ENCODE results near the gene RASA3. TPM values are rescaled to one million over a fixed set of nuclear protein-coding genes. Genes with fewer than 3 reads are reported as not detected.
"Not testable (repeated sequence)": the region's sequence is repeated elsewhere in the genome, so short reads cannot be mapped to it uniquely, and the experiment has no call there.

RASA3 gene
- total RNA-seq, 2 experiments from 2014 or later: 3.6 to 17.9 TPM

DNA sequence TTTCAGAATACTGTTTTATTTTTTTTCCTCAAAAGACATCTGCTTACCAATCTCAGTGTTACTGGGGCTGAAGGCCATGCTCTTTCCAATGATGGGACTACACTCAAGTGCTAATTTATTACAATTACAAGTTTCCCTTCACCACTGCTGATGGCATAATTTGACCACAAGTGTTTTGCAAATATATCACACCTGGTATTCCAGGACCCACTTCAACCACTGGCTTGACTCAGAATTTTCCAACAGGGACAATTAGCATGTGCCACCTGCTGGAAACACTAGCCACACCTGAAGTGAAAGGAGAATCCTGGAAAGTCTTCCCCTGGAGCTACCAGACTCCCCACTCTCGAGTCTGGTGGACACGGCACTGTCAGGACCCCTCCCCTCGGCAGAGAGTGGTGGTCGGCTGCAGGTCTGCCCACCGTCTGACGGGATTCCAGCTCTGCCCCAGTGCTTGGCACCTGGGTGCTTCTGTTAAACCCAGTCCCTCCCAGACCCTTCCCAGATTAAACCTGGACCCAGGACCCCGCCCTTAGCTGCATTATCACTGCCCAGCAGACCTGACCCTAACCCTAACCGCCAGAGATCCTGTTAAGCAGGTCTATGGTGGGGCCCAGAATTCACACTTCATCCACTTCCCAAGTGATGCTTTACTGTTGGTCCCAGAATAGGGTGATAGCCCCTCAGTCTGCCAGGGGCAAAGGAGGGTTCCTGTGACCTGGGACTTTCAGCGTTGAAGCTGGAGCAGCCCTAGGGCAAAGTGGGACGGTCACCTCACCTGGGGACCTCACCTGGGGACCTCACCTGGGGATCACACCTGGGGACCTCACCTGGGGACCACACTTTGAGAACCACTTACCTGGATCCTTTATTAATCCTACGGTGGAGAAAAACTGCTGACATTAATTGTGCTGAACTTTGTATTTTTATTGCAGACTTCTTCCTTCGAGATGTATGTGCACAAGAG, 17.6 kb upstream of the RASA3 start:
- Histone ChIP-seq H4K20me1 (ENCODE audit: insufficient read depth, low read length) (no peaks in the 10 kb centered on the region), H3K9me3 (ENCODE audit: low read length) (no peaks in the 10 kb centered on the region), H3K4me2 (ENCODE audit: low read length) (no peak overlapping the region), H3K27ac (ENCODE audit: low read depth, low read length, poor library complexity, severe bottlenecking) (no peak overlapping the region), H3K4me3 (ENCODE audit: low read depth, low read length, poor library complexity, severe bottlenecking) (no peak overlapping the region), H3K9me2 (ENCODE audit: insufficient read depth, low read length) (no peaks in the 10 kb centered on the region), H3K36me3 (ENCODE audit: insufficient read depth, low read length) (no peaks in the 10 kb centered on the region), H3K4me1 (ENCODE audit: insufficient read depth, low read length, poor library complexity, severe bottlenecking) (peaks cover 10% of the 10 kb centered on the region), H2AFZ (ENCODE audit: low read length) (no peak overlapping the region), H3K79me2 (ENCODE audit: insufficient read depth, low read depth, low read length) (no peaks in the 10 kb centered on the region)
- BruUV-seq (replicated peaks): no TSS peak
- ChIA-PET POLR2A (no interaction called here), CTCF (ENCODE audit: unreplicated experiment) (no interaction called here)
- TF ChIP-seq, protein P1, sequence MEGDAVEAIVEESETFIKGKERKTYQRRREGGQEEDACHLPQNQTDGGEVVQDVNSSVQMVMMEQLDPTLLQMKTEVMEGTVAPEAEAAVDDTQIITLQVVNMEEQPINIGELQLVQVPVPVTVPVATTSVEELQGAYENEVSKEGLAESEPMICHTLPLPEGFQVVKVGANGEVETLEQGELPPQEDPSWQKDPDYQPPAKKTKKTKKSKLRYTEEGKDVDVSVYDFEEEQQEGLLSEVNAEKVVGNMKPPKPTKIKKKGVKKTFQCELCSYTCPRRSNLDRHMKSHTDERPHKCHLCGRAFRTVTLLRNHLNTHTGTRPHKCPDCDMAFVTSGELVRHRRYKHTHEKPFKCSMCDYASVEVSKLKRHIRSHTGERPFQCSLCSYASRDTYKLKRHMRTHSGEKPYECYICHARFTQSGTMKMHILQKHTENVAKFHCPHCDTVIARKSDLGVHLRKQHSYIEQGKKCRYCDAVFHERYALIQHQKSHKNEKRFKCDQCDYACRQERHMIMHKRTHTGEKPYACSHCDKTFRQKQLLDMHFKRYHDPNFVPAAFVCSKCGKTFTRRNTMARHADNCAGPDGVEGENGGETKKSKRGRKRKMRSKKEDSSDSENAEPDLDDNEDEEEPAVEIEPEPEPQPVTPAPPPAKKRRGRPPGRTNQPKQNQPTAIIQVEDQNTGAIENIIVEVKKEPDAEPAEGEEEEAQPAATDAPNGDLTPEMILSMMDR (conservative IDR thresholded peaks at IDR 0.05; ENCODE audit: low read length): no peak
- no peak for TF ChIP-seq EZH2phosphoT487 (IDR thresholded peaks at IDR 0.05; ENCODE audit: borderline replicate concordance, low read depth, low read length)
- intact Hi-C loops (cut with micrococcal nuclease; ENCODE audit: unreplicated experiment): no loop called here
- DNase-seq (ENCODE audit: low spot score): no peak

DNA sequence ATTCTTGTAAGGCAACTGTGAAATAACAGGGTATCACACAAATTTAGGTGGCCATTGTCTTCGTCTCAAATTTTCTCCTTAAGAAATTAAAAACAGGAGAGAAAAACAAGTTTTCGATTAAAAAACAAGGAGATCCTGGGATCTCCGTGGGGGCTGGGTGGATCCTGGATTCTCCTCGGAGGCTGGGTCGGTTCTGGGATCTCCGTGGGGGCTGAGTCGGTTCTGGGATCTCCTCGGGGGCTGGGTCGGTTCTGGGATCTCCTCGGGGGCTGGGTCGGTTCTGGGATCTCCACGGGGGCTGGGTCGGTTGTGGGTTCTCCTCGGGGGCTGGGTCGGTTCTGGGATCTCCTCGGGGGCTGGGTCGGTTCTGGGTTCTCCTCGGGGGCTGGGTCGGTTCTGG, 16.5 kb upstream of the RASA3 start:
- H3K9me2 ChIP-seq (ENCODE audit: insufficient read depth, low read length); H3K4me2 ChIP-seq (ENCODE audit: low read length); H2AFZ ChIP-seq (ENCODE audit: low read length); intact Hi-C loops (cut with micrococcal nuclease; ENCODE audit: unreplicated experiment); POLR2A ChIA-PET; H3K79me2 ChIP-seq (ENCODE audit: insufficient read depth, low read depth, low read length); DNase-seq (ENCODE audit: low spot score); CTCF ChIA-PET (ENCODE audit: unreplicated experiment); H3K4me3 ChIP-seq (ENCODE audit: low read depth, low read length, poor library complexity, severe bottlenecking); BruUV-seq (replicated peaks); H3K36me3 ChIP-seq (ENCODE audit: insufficient read depth, low read length); H4K20me1 ChIP-seq (ENCODE audit: insufficient read depth, low read length); H3K27ac ChIP-seq (ENCODE audit: low read depth, low read length, poor library complexity, severe bottlenecking); H3K9me3 ChIP-seq (ENCODE audit: low read length): not testable (repeated sequence)
- peaks cover 17% of the 10 kb centered on the region for H3K4me1 ChIP-seq (ENCODE audit: insufficient read depth, low read length, poor library complexity, severe bottlenecking)

DNA sequence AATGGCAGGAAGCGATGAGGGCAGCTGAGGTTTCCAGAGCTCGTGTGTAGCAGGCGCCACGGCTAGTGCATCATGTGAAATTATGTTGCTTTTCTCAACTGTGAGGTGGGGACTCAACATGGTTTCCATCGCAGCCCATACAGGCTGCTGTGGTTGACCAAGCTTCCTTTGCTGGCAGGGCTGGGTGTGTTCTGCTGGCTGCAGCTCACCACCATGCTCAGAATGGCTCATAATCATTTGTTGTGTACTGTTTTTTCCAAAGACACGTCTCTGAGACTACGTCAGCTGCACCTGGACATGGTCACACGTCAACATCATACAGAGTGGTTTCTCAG, 16.1 kb upstream of the RASA3 start:
- TF ChIP-seq EZH2phosphoT487 (IDR thresholded peaks at IDR 0.05; ENCODE audit: borderline replicate concordance, low read depth, low read length): no peak
- TF ChIP-seq, protein P1 (conservative IDR thresholded peaks at IDR 0.05; ENCODE audit: low read length): no peak
- Histone ChIP-seq H3K27ac (ENCODE audit: low read depth, low read length, poor library complexity, severe bottlenecking) (no peak overlapping the region), H3K9me3 (ENCODE audit: low read length) (no peaks in the 10 kb centered on the region), H3K4me2 (ENCODE audit: low read length) (no peak overlapping the region), H2AFZ (ENCODE audit: low read length) (no peak overlapping the region), H3K79me2 (ENCODE audit: insufficient read depth, low read depth, low read length) (no peaks in the 10 kb centered on the region), H4K20me1 (ENCODE audit: insufficient read depth, low read length) (no peaks in the 10 kb centered on the region), H3K4me3 (ENCODE audit: low read depth, low read length, poor library complexity, severe bottlenecking) (no peak overlapping the region), H3K4me1 (ENCODE audit: insufficient read depth, low read length, poor library complexity, severe bottlenecking) (peaks cover 21% of the 10 kb centered on the region), H3K9me2 (ENCODE audit: insufficient read depth, low read length) (no peaks in the 10 kb centered on the region), H3K36me3 (ENCODE audit: insufficient read depth, low read length) (no peaks in the 10 kb centered on the region)
- intact Hi-C loops (cut with micrococcal nuclease; ENCODE audit: unreplicated experiment): no loop called here
- CTCF ChIA-PET (ENCODE audit: unreplicated experiment): no interaction called here
- POLR2A ChIA-PET: interaction anchor here (0.6 kb wide), 1 partner anchor 117 kb away, joined by 4 read pairs; no protein-coding TSS in a partner anchor
- no TSS peak for BruUV-seq (replicated peaks)
- no peak for DNase-seq (ENCODE audit: low spot score)
